Stimulated activated naive CD8-positive, alpha-beta T cell treated with anti-CD3 and anti-CD28 coated beads, Interleukin-15, Interleukin-2, amounts not matched to agents 100 ng/mL and 50 ng/mL, for 24 hours (primary cell): Measurements from ENCODE around the gene GRIP2.
"Not testable (repeated sequence)": the region's sequence is repeated elsewhere in the genome, so short reads cannot be mapped to it uniquely, and the experiment has no call there.

Experiments
- H3K27ac Mint-ChIP-seq: one replicate; pipeline ENCODE4 v1.8.0; 2021; ENCODE audit warnings: mild to moderate bottlenecking, mixed read lengths
- H3K27me3 Mint-ChIP-seq: one replicate; pipeline ENCODE4 v1.8.0; 2021; ENCODE audit warnings: mixed read lengths
- H3K36me3 Mint-ChIP-seq: one replicate; pipeline ENCODE4 v1.8.0; 2021; ENCODE audit warnings: low read depth, mixed read lengths
- H3K4me1 Mint-ChIP-seq: one replicate; pipeline ENCODE4 v1.8.0; 2021; ENCODE audit warnings: low read depth, mixed read lengths
- H3K4me3 Mint-ChIP-seq: one replicate; pipeline ENCODE4 v1.8.0; 2021; ENCODE audit warnings: mild to moderate bottlenecking, mixed read lengths
- H3K9me3 Mint-ChIP-seq: one replicate; pipeline ENCODE4 v1.8.0; 2021; ENCODE audit warnings: mixed read lengths

The GRIP2 gene

GRCh38 chr3:14523792-14524191 is 16.4 kb downstream of the GRIP2 start:
- peaks cover 12% of the 10 kb centered on the region for H3K27me3 Mint-ChIP-seq
- no peaks in the 10 kb centered on the region for H3K4me1 Mint-ChIP-seq
- H3K4me3 Mint-ChIP-seq, result no peak overlapping the region
- no peak overlapping the region for H3K27ac Mint-ChIP-seq
- no peaks in the 10 kb centered on the region for H3K36me3 Mint-ChIP-seq
- H3K9me3 Mint-ChIP-seq, result no peaks in the 10 kb centered on the region

- H3K27ac Mint-ChIP-seq, result no peak overlapping the region
- H3K9me3 Mint-ChIP-seq, result no peaks in the 10 kb centered on the region
- H3K4me3 Mint-ChIP-seq, result no peak overlapping the region
- peaks cover 8% of the 10 kb centered on the region for H3K27me3 Mint-ChIP-seq
- no peaks in the 10 kb centered on the region for H3K4me1 Mint-ChIP-seq
- H3K36me3 Mint-ChIP-seq, result no peaks in the 10 kb centered on the region
Observed at GRCh38 chr3:14522768-14523167, 17.4 kb downstream of the GRIP2 start.

GRCh38 chr3:14522129-14522691 is 17.9 kb downstream of the GRIP2 start:
- no peaks in the 10 kb centered on the region for H3K4me1 Mint-ChIP-seq
- H3K9me3 Mint-ChIP-seq, result no peaks in the 10 kb centered on the region
- peaks cover 8% of the 10 kb centered on the region for H3K27me3 Mint-ChIP-seq

GRCh38 chr3:14521611-14522010 is 18.5 kb downstream of the GRIP2 start:
- H3K27me3 Mint-ChIP-seq, result peaks cover 4% of the 10 kb centered on the region
- H3K4me1 Mint-ChIP-seq, result no peaks in the 10 kb centered on the region
- no peaks in the 10 kb centered on the region for H3K36me3 Mint-ChIP-seq
- H3K4me3 Mint-ChIP-seq, result no peak overlapping the region
- no peaks in the 10 kb centered on the region for H3K9me3 Mint-ChIP-seq
- no peak overlapping the region for H3K27ac Mint-ChIP-seq

More at GRCh38 chr3:14522129-14522691, 17.9 kb downstream of the GRIP2 start:
- H3K36me3 Mint-ChIP-seq, result no peaks in the 10 kb centered on the region
- no peak overlapping the region for H3K4me3 Mint-ChIP-seq
- no peak overlapping the region for H3K27ac Mint-ChIP-seq

- H3K4me3 Mint-ChIP-seq, result no peak overlapping the region
- no peaks in the 10 kb centered on the region for H3K9me3 Mint-ChIP-seq
- no peaks in the 10 kb centered on the region for H3K4me1 Mint-ChIP-seq
- no peaks in the 10 kb centered on the region for H3K36me3 Mint-ChIP-seq
- peaks cover 4% of the 10 kb centered on the region for H3K27me3 Mint-ChIP-seq
- H3K27ac Mint-ChIP-seq, result no peak overlapping the region
Observed at GRCh38 chr3:14520967-14521366, 19.2 kb downstream of the GRIP2 start.

- Mint-ChIP-seq H3K4me3 (no peak overlapping the region), H3K9me3 (no peaks in the 10 kb centered on the region), H3K36me3 (no peaks in the 10 kb centered on the region), H3K27ac (no peak overlapping the region), H3K4me1 (no peaks in the 10 kb centered on the region), H3K27me3 (peaks cover 4% of the 10 kb centered on the region)
Observed at GRCh38 chr3:14520149-14520548, 20.0 kb downstream of the GRIP2 start.

- H3K4me3 Mint-ChIP-seq, result no peak overlapping the region
- H3K27ac Mint-ChIP-seq, result no peak overlapping the region
- H3K4me1 Mint-ChIP-seq, result no peaks in the 10 kb centered on the region
Observed at GRCh38 chr3:14519406-14519805, 20.7 kb downstream of the GRIP2 start.

GRCh38 chr3:14518893-14519292 is 21.2 kb downstream of the GRIP2 start:
- Mint-ChIP-seq H3K4me1 (no peaks in the 10 kb centered on the region), H3K4me3 (no peak overlapping the region), H3K27ac (no peak overlapping the region), H3K36me3 (no peaks in the 10 kb centered on the region), H3K27me3 (peaks cover 4% of the 10 kb centered on the region), H3K9me3 (no peaks in the 10 kb centered on the region)

More at GRCh38 chr3:14519406-14519805, 20.7 kb downstream of the GRIP2 start:
- Mint-ChIP-seq H3K27me3 (peaks cover 4% of the 10 kb centered on the region), H3K36me3 (no peaks in the 10 kb centered on the region), H3K9me3 (no peaks in the 10 kb centered on the region)

- Mint-ChIP-seq H3K9me3 (no peaks in the 10 kb centered on the region), H3K4me3 (no peak overlapping the region), H3K27me3 (peaks cover 4% of the 10 kb centered on the region), H3K36me3 (no peaks in the 10 kb centered on the region), H3K4me1 (no peaks in the 10 kb centered on the region), H3K27ac (no peak overlapping the region)
Observed at GRCh38 chr3:14518432-14518802, 21.7 kb downstream of the GRIP2 start.

- no peaks in the 10 kb centered on the region for H3K4me1 Mint-ChIP-seq
- H3K4me3 Mint-ChIP-seq, result no peak overlapping the region
- no peaks in the 10 kb centered on the region for H3K9me3 Mint-ChIP-seq
- H3K36me3 Mint-ChIP-seq, result no peaks in the 10 kb centered on the region
- H3K27ac Mint-ChIP-seq, result no peak overlapping the region
- H3K27me3 Mint-ChIP-seq, result peaks cover 4% of the 10 kb centered on the region
Observed at GRCh38 chr3:14517601-14518431, 22.3 kb downstream of the GRIP2 start.

GRCh38 chr3:14516738-14517345 is 23.3 kb downstream of the GRIP2 start:
- Mint-ChIP-seq H3K27ac (no peak overlapping the region), H3K9me3 (no peaks in the 10 kb centered on the region), H3K4me3 (no peak overlapping the region), H3K4me1 (no peaks in the 10 kb centered on the region), H3K27me3 (peaks cover 4% of the 10 kb centered on the region), H3K36me3 (no peaks in the 10 kb centered on the region)

GRCh38 chr3:14515526-14515925 is 24.6 kb downstream of the GRIP2 start:
- not testable (repeated sequence) for H3K36me3 Mint-ChIP-seq, H3K9me3 Mint-ChIP-seq, H3K27ac Mint-ChIP-seq, H3K4me3 Mint-ChIP-seq, H3K4me1 Mint-ChIP-seq, H3K27me3 Mint-ChIP-seq

- H3K9me3 Mint-ChIP-seq, result no peaks in the 10 kb centered on the region
- H3K27me3 Mint-ChIP-seq, result no peaks in the 10 kb centered on the region
- no peaks in the 10 kb centered on the region for H3K4me1 Mint-ChIP-seq
- H3K4me3 Mint-ChIP-seq, result no peak overlapping the region
- no peaks in the 10 kb centered on the region for H3K36me3 Mint-ChIP-seq
- no peak overlapping the region for H3K27ac Mint-ChIP-seq
Observed at GRCh38 chr3:14514323-14514720, 25.8 kb downstream of the GRIP2 start.

GRCh38 chr3:14513566-14514322 is 26.4 kb downstream of the GRIP2 start:
- H3K4me1 Mint-ChIP-seq, result no peaks in the 10 kb centered on the region
- H3K4me3 Mint-ChIP-seq, result no peak overlapping the region
- H3K27ac Mint-ChIP-seq, result no peak overlapping the region
- no peaks in the 10 kb centered on the region for H3K36me3 Mint-ChIP-seq
- no peaks in the 10 kb centered on the region for H3K27me3 Mint-ChIP-seq
- H3K9me3 Mint-ChIP-seq, result no peaks in the 10 kb centered on the region

- Mint-ChIP-seq H3K9me3 (no peaks in the 10 kb centered on the region), H3K27ac (no peak overlapping the region), H3K36me3 (no peaks in the 10 kb centered on the region), H3K4me3 (no peak overlapping the region), H3K27me3 (peaks cover 6% of the 10 kb centered on the region), H3K4me1 (no peaks in the 10 kb centered on the region)
Observed at GRCh38 chr3:14512942-14513327, 27.2 kb downstream of the GRIP2 start.
